WERI-Rb-1 (cell line): ENCODE measurements around the gene KAZN.

Experiments used
- DNase-seq: peaks from one replicate; pipeline ENCODE4 v3.0.0-alpha.2; 2020
- H3K27ac ChIP-seq: fragments of 250-450 bp; sonication (Bioruptor Pico); 2 replicates; pipeline ENCODE4 v1.5.1; 2020; ENCODE audit warnings: mild to moderate bottlenecking, moderate library complexity
- H3K27me3 ChIP-seq: fragments of 250-450 bp; sonication (Bioruptor Pico); 2 replicates; pipeline ENCODE4 v1.5.1; 2021; ENCODE audit warnings: mild to moderate bottlenecking, low read depth, moderate library complexity; ENCODE audit not compliant: insufficient read depth, severe bottlenecking
- H3K36me3 ChIP-seq: fragments of 250-450 bp; sonication (Bioruptor Pico); 2 replicates; pipeline ENCODE4 v1.5.1; 2020; ENCODE audit warnings: mild to moderate bottlenecking, moderate library complexity
- H3K4me3 ChIP-seq: 2 replicates; pipeline ENCODE4 v1.5.1; 2011; ENCODE audit warnings: low read depth, mild to moderate bottlenecking, control low read depth, low read length
- H3K9me3 ChIP-seq: fragments of 250-450 bp; sonication (Bioruptor Pico); 2 replicates; pipeline ENCODE4 v1.5.1; 2021; ENCODE audit warnings: mild to moderate bottlenecking, moderate library complexity; ENCODE audit not compliant: severe bottlenecking
- CTCF ChIP-seq: IDR thresholded peaks from 2 replicates; pipeline ENCODE4 v1.5.1; 2011; ENCODE audit warnings: low read depth, mild to moderate bottlenecking, control low read depth, inconsistent platforms, low read length

Gene KAZN

GRCh38 chr1:14635421-14635820, 36.9 kb downstream of the KAZN start:
- Histone ChIP-seq H3K9me3 (no peaks in the 10 kb centered on the region), H3K27me3 (no peaks in the 10 kb centered on the region), H3K4me3 (no peak overlapping the region), H3K36me3 (no peaks in the 10 kb centered on the region), H3K27ac (no peak overlapping the region)
- DNase-seq = no peak
- TF ChIP-seq CTCF = no peak

- Histone ChIP-seq H3K27me3 (no peaks in the 10 kb centered on the region), H3K9me3 (no peaks in the 10 kb centered on the region), H3K36me3 (no peaks in the 10 kb centered on the region), H3K4me3 (no peak overlapping the region), H3K27ac (no peak overlapping the region)
- no peak for TF ChIP-seq CTCF
- DNase-seq = no peak
These were observed 38.6 kb downstream of the KAZN start for GRCh38 chr1:14636897-14637632.

GRCh38 chr1:14639291-14640050, 41.0 kb downstream of the KAZN start:
- no peak overlapping the region for H3K4me3 ChIP-seq
- no peak for TF ChIP-seq CTCF
- H3K36me3 ChIP-seq = no peaks in the 10 kb centered on the region
- no peaks in the 10 kb centered on the region for H3K27me3 ChIP-seq
- DNase-seq = peak; percentile 83
- H3K9me3 ChIP-seq = no peaks in the 10 kb centered on the region
- H3K27ac ChIP-seq = no peak overlapping the region

- H3K27me3 ChIP-seq = no peaks in the 10 kb centered on the region
- no peaks in the 10 kb centered on the region for H3K36me3 ChIP-seq
- TF ChIP-seq CTCF = no peak
- H3K27ac ChIP-seq = no peak overlapping the region
- DNase-seq = no peak
- no peak overlapping the region for H3K4me3 ChIP-seq
- H3K9me3 ChIP-seq = peaks cover 5% of the 10 kb centered on the region
These were observed 44.2 kb downstream of the KAZN start for GRCh38 chr1:14642712-14643111.

- Histone ChIP-seq H3K27ac (no peak overlapping the region), H3K9me3 (peaks cover 5% of the 10 kb centered on the region), H3K36me3 (no peaks in the 10 kb centered on the region), H3K27me3 (no peaks in the 10 kb centered on the region), H3K4me3 (no peak overlapping the region)
- no peak for DNase-seq
- no peak for TF ChIP-seq CTCF
These were observed 48.5 kb downstream of the KAZN start for GRCh38 chr1:14646973-14647372.
